GM12892 (cell line): ENCODE measurements around the gene DYRK1A.

ENCODE experiments used
- POLR2A ChIP-seq: IDR thresholded peaks from 2 replicates; pipeline ENCODE4 v1.6.1; 2011; ENCODE audit warnings: low read depth, low read length, control low read depth
- POLR2AphosphoS5 ChIP-seq: IDR thresholded peaks from 2 replicates; pipeline ENCODE4 v1.6.1; 2011; ENCODE audit warnings: low read depth, low read length, control low read depth
- TAF1 ChIP-seq: IDR thresholded peaks from 2 replicates; pipeline ENCODE4 v1.6.1; 2011; ENCODE audit warnings: low read depth, mild to moderate bottlenecking, control low read depth, low read length, borderline replicate concordance

GRCh38 chr21:37538971-37539590 is 172.5 kb downstream of the DYRK1A start:
- TF ChIP-seq POLR2A (no peak), TAF1 (no peak), POLR2AphosphoS5 (no peak)
